Spleen (tissue), 11 donors: ENCODE measurements around the gene EPHB2. TPM values are rescaled to one million over a fixed set of nuclear protein-coding genes. Genes with fewer than 3 reads are reported as not detected.

Source experiments
- DNase-seq: peaks from one replicate; pipeline ENCODE4 v3.0.0-alpha.2; 2020
- H3K27ac ChIP-seq, 8 donors: fragments of 200-600 bp; sonication (generic) in 7 of 8; 1 replicate in 4 of 8; 2 replicates in 4 of 8; pipeline versions ENCODE4 v1.5.0 to v1.8.0; 2016 to 2021; ENCODE audit warnings: inconsistent platforms in 4 of 8, mild to moderate bottlenecking in 4 of 8, moderate library complexity in 1 of 8
- H3K27me3 ChIP-seq, 7 donors: fragments of 200-600 bp; sonication (generic) in 6 of 7; replicated peaks in 1 of 7; 1 replicate in 4 of 7; 2 replicates in 3 of 7; pipeline versions ENCODE4 v1.5.0 to v1.8.0; 2016 to 2021; ENCODE audit warnings: inconsistent platforms in 3 of 7, mild to moderate bottlenecking in 1 of 7
- H3K36me3 ChIP-seq, 6 donors: fragments of 200-600 bp; sonication (generic) in 5 of 6; 1 replicate in 4 of 6; 2 replicates in 2 of 6; pipeline versions ENCODE4 v1.5.0 to v1.8.0; 2016 to 2021; ENCODE audit warnings: inconsistent platforms in 2 of 6
- H3K4me1 ChIP-seq, 6 donors: fragments of 200-600 bp; sonication (generic) in 5 of 6; 1 replicate in 3 of 6; 2 replicates in 3 of 6; pipeline versions ENCODE4 v1.5.0 to v1.8.0; 2016 to 2021; ENCODE audit warnings: inconsistent platforms in 3 of 6
- H3K4me3 ChIP-seq, 8 donors: fragments of 200-600 bp; sonication (generic) in 7 of 8; 1 replicate in 4 of 8; 2 replicates in 4 of 8; pipeline versions ENCODE4 v1.5.0 to v1.8.0; 2016 to 2021; ENCODE audit warnings: inconsistent platforms in 4 of 8, mild to moderate bottlenecking in 4 of 8, moderate library complexity in 2 of 8
- H3K9me3 ChIP-seq, 8 donors: fragments of 200-600 bp; sonication (generic) in 7 of 8; 1 replicate in 4 of 8; 2 replicates in 4 of 8; pipeline versions ENCODE4 v1.5.0 to v1.8.0; 2016 to 2021; ENCODE audit warnings: inconsistent platforms in 4 of 8
- POLR2A ChIP-seq, 3 donors: fragments of 450-650 bp; IDR thresholded peaks; one replicate each; pipeline ENCODE4 v1.5.1; 2017; ENCODE audit warnings: antibody characterized with exemption in 3 of 3, mild to moderate bottlenecking in 1 of 3
- POLR2AphosphoS5 ChIP-seq, 3 donors: sonication (generic); formaldehyde crosslinking; IDR thresholded peaks; one replicate each; pipeline ENCODE4 v1.5.1; 2017; ENCODE audit warnings: antibody characterized with exemption in 3 of 3
- WGBS, 5 donors: extraction: QIAGEN DNeasy Blood & Tissue Kit in 3 of 5; methylation state at CpG; one replicate each; pipeline versions ENCODE4 v1.1.5 to v1.1.7; 2013 to 2018; 5-methylcytosine and 5-hydroxymethylcytosine counted together
- intact Hi-C: fragments of 100-400 bp; cut with DNase I; formaldehyde crosslinking; loops from one replicate; pipeline ENCODE4 v1.15.0; 2023; ENCODE audit warnings: low total_unique reads
- polyA plus RNA-seq, 3 donors: library from polyadenylated mRNA; stranded (reverse); fragments of 200-250 nt; gene quantifications; one replicate each; pipeline ENCODE4 v1.2.1, GENCODE V29; 2013
- total RNA-seq, 7 donors: library from RNA; depleted of rRNA in 3 of 7; stranded (reverse); fragments of >200 nt in 3 of 7; fragmentation: NEBNext Ultra II Directional in 4 of 7; extraction: Animal tissue kit (Norgen Biotek cat#: 25700) in 4 of 7; gene quantifications; one replicate each; pipeline versions ENCODE4 v1.1.0 to v1.2.1, GENCODE V29; 2016 to 2021
- TF ChIP-seq, protein P1 (sequence below), 11 experiments: fragments of 200-600 bp in 7 of 11; fragments of 450-650 bp in 4 of 11; sonication (generic) in 4 of 11; IDR thresholded peaks in 8 of 11; conservative IDR thresholded peaks in 3 of 11; 1 replicate in 7 of 11; 2 replicates in 4 of 11; pipeline versions ENCODE4 v1.4.0 to v1.8.0; 2016 to 2021; ENCODE audit warnings: antibody characterized with exemption in 11 of 11, inconsistent platforms in 4 of 11, mild to moderate bottlenecking in 1 of 11
- donor health status: healthy with polysubstance abuse.
- donor health status: DM: no; HTN: no; CAD: no; lungs with moderate emphysema.
- donor health status: DM: no; HTN: no; CAD: no.
- donor health status: Bipolar disorder and iron deficiency.
- donor health status: healthy.
- donor health status: DM: no; HTN: no; CAD: no.
- donor health status: DM: yes; HTN: yes; CAD: no.

The EPHB2 gene
- total and polyA plus RNA-seq, 10 donors: 0.67 to 9.3 (median 6.3) TPM

DNA sequence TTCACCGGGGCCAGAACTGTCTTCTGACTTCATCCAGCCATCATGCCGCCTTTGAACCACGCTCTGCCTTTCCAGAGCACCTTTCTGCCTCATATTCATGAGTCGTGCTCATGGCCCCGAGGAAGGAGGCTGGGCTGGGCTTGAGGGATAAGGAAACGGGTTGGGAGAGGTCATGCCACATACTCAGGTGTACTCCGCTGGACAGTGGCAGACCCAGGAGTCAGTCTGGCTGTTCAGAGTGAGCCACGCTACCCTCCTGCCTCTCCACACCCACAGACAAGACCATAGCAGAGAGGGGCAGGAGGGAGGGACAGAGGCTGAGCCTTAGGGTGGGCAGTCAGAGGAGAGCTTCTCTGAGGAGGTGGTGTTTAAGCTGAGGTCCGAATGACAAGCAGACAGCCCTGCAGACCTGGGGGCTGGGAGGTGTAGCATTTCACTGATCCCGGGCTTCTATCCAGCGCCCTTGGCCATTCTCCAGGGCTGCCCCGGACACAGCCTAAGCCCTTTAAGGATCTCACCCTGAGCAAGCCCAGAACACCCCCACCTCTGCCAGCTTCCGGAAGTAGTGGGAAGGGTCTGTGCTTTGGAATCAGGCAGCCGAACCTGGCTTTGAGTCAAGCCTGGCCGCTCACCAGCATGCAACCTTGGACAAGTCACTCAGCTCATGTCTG, 159.7 kb downstream of the EPHB2 start:
- Histone ChIP-seq H3K4me3 (no peak overlapping the region), H3K9me3 (peaks cover 0 to 3% (median 0%) of the 10 kb centered on the region in 8 donors), H3K27me3 (peaks cover 0 to 15% (median 0%) of the 10 kb centered on the region in 7 donors), H3K4me1 (peaks cover 0 to 4% (median 0%) of the 10 kb centered on the region in 6 donors), H3K27ac (no peak overlapping the region), H3K36me3 (no peaks in the 10 kb centered on the region)
- WGBS, 5 donors: 56 to 84% (median 69%) methylated on average over 13 to 15 of the region's 15 CpGs
- DNase-seq: no peak
- TF ChIP-seq POLR2AphosphoS5 (IDR thresholded peaks at IDR 0.05) (no peak), POLR2A (IDR thresholded peaks at IDR 0.05) (no peak)
- TF ChIP-seq, protein P1, sequence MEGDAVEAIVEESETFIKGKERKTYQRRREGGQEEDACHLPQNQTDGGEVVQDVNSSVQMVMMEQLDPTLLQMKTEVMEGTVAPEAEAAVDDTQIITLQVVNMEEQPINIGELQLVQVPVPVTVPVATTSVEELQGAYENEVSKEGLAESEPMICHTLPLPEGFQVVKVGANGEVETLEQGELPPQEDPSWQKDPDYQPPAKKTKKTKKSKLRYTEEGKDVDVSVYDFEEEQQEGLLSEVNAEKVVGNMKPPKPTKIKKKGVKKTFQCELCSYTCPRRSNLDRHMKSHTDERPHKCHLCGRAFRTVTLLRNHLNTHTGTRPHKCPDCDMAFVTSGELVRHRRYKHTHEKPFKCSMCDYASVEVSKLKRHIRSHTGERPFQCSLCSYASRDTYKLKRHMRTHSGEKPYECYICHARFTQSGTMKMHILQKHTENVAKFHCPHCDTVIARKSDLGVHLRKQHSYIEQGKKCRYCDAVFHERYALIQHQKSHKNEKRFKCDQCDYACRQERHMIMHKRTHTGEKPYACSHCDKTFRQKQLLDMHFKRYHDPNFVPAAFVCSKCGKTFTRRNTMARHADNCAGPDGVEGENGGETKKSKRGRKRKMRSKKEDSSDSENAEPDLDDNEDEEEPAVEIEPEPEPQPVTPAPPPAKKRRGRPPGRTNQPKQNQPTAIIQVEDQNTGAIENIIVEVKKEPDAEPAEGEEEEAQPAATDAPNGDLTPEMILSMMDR (IDR thresholded peaks at IDR 0.05 in 8 of 11, conservative IDR thresholded peaks at IDR 0.05 in 3 of 11): no peak
- intact Hi-C loops: no loop called here

DNA sequence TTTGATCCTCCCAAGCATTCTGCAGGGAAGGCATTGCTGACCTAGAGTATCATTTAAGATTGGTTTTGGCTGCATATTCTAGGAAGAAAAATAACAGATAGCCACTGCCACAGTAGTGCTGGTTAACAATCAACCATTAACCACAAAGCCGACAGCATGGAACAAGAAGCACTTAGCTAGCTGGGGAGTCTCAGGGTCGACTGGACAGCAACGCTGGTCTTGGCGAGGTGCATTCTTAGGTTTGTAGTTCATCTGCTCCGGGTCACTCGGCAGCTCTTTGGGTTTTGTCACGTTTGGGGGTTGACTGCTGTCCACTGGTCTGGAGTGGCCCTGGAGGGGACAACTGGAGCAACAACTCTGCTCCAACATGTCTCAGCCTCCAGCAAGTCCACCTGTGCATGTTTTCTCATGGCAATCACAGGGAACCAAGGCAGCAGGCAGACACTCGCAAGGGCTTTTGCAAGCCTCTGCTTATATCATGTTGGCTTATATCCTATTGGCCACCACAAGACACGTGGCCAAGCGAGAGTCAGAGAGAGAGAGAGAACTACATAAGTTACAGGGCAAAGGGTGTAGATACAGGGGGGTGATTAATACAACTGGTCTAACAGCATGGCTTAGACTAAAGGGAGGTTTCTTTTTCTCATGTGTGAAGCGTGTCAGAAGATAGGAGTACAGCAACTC, 162.5 kb downstream of the EPHB2 start:
- intact Hi-C loops: no loop called here
- DNase-seq: no peak
- Histone ChIP-seq H3K4me1 (peaks cover 0 to 4% (median 0%) of the 10 kb centered on the region in 6 donors), H3K36me3 (no peaks in the 10 kb centered on the region), H3K4me3 (no peak overlapping the region), H3K9me3 (peaks cover 0 to 2% (median 0%) of the 10 kb centered on the region in 8 donors), H3K27ac (no peak overlapping the region), H3K27me3 (peaks cover 0 to 8% (median 0%) of the 10 kb centered on the region in 7 donors)
- 84 to 90% (median 88%) methylated on average over 11 of the region's 11 CpGs for WGBS, 5 donors
- no peak for TF ChIP-seq POLR2A (IDR thresholded peaks at IDR 0.05)
- no peak for TF ChIP-seq POLR2AphosphoS5 (IDR thresholded peaks at IDR 0.05)
- TF ChIP-seq, protein P1 (IDR thresholded peaks at IDR 0.05 in 8 of 11, conservative IDR thresholded peaks at IDR 0.05 in 3 of 11): no peak

DNA sequence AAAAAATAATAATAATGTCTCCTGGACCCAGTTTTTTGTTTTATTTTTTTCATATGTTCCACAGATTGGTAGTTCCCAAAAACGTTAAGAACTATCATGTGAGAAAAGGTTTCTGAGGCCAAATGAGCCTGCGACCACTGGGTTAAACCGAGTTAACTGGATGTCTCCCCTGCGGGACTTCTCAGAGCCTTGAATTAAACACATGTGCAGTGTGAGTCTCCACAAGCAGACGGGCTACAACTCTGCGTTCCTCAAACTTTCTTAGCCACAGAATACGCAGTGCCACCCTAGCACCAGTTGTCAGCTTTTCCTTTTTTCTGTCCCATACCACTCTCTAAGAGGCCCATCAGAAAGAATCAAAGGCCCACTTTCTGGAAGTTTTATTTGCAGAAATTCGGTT, 164.1 kb downstream of the EPHB2 start:
- 82 to 87% (median 84%) methylated on average over 8 of the region's 8 CpGs for WGBS, 5 donors
- H3K4me1 ChIP-seq: peaks cover 0 to 4% (median 0%) of the 10 kb centered on the region in 6 donors
- no peak overlapping the region for H3K4me3 ChIP-seq
- intact Hi-C loops: no loop called here
- no peak for DNase-seq
- H3K9me3 ChIP-seq: no peaks in the 10 kb centered on the region
- TF ChIP-seq POLR2AphosphoS5 (IDR thresholded peaks at IDR 0.05): no peak
- H3K27me3 ChIP-seq: peaks cover 0 to 4% (median 0%) of the 10 kb centered on the region in 7 donors
- H3K36me3 ChIP-seq: no peaks in the 10 kb centered on the region
- no peak overlapping the region for H3K27ac ChIP-seq

DNA sequence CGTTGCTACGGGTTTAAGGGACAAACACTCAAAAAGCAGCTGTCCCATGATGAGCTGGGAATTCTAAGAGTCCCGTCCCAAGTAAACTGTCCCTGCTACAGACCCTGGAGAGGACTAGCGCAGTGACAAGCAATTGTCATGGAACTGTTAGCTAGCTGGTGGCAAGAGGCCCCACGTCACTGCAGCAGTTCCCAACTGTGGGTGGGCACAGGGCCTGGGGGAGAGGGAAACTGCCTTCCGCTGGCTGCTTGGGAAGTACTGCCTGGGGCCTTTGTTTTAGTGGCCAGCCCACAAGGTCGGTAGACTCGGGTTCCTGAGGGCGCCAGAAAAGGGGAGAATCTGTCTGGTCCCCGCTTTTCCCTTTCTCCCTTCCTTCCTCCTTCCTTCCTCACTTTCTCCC, 164.6 kb downstream of the EPHB2 start:
- H3K9me3 ChIP-seq: no peaks in the 10 kb centered on the region
- DNase-seq: no peak
- peaks cover 0 to 4% (median 0%) of the 10 kb centered on the region in 7 donors for H3K27me3 ChIP-seq
- H3K4me3 ChIP-seq: no peak overlapping the region
- H3K27ac ChIP-seq: no peak overlapping the region
- H3K4me1 ChIP-seq: peaks cover 0 to 4% (median 0%) of the 10 kb centered on the region in 6 donors
- 55 to 71% (median 59%) methylated on average over 9 to 10 of the region's 10 CpGs for WGBS, 5 donors
- TF ChIP-seq POLR2A (IDR thresholded peaks at IDR 0.05) (no peak), POLR2AphosphoS5 (IDR thresholded peaks at IDR 0.05) (no peak)
- TF ChIP-seq, protein P1 (IDR thresholded peaks at IDR 0.05 in 8 of 11, conservative IDR thresholded peaks at IDR 0.05 in 3 of 11): no peak
- intact Hi-C loops: no loop called here
- H3K36me3 ChIP-seq: no peaks in the 10 kb centered on the region
